Vagina (tissue), 2 donors: ENCODE data around the gene SORCS1.

Experiments
- CTCF ChIP-seq, 3 experiments: fragments of 450-650 bp in 2 of 3; fragments of 200-600 bp in 1 of 3; sonication (generic) in 1 of 3; IDR thresholded peaks; one replicate each; pipeline ENCODE4 v1.5.1; 2017 to 2019; ENCODE audit warnings: antibody characterized with exemption in 3 of 3, mild to moderate bottlenecking in 2 of 3, moderate library complexity in 2 of 3
- POLR2A ChIP-seq, 2 donors: fragments of 450-650 bp; IDR thresholded peaks; one replicate each; pipeline ENCODE4 v1.6.1; 2017; ENCODE audit warnings: antibody characterized with exemption in 2 of 2, mild to moderate bottlenecking in 2 of 2, moderate library complexity in 2 of 2

DNA sequence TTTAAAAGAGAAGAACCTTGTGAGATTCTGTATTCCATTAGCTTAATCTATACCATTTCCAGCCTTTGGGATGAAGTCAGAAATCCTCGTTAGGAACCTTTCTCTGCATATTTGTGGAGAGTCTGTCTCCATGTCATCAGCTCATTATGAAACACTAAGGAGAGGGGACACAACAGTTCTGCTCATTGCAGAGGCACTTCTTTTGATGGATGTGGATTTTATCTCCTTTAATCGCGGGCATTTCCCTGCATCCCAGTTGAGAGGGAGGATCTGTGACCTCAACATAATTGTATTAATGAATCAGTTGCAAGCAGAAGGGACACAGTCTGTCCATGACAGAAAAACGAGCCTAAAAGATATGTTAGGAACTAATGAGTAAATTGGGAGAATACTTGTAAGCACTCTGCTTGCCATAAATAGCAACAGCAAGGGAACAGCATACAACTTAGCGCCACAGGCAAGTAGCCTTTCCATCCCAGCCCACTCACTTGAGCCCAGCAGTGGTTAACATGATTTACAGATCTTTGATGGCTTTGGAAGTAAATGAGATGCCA lies 37.9 kb downstream of the SORCS1 start:
- TF ChIP-seq CTCF (IDR thresholded peaks at IDR 0.05) (no peak), POLR2A (IDR thresholded peaks at IDR 0.05) (no peak)
